NCI-H187 treated with DMSO at 0.1 percent for 48 hours (cell line): ENCODE measurements around the gene CBLC.

Source experiments
- DNase-seq: peaks from one replicate; lab custom pipeline; 2025; lab: John Stamatoyannopoulos, UW

The CBLC gene

DNA sequence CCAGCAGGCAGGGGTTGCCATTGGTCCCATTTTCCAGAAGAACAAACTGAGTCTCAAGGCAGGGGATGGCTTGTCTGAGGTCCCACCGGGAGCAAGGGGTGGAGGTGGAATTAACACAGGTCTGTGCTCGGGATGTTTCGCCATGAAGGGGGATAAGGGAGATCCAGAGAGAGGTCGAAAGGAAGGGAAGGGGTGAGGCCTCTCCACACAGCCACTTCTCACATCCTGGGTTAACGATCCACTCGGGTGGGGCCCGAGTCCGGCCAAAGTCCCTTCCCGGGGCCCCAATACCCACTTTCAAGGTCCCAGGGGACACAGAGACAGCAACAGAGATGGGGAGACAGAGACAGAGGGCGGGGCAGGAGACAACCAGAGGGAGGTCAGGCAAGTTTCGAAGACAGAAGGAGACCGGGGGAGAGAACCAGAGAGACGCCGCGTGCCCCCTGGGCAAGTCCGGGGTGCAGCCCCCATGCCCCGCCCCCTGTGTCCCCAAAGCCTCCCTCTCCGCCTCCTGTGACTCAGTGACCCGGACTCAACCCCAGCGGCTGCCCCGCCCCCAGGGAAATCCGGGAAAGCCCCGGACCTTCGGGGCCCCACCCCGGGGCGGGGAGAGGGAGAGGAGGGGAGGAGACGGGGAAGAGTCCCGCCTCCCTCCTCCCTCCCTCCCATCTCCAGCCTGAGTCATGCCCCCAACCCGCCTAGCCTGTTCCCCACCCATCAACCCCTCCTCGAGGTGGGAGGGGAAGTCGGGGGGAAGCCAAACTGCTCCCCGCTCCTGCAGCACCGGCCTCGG is 30.5 kb upstream of the CBLC start:
- DNase-seq = no peak

DNA sequence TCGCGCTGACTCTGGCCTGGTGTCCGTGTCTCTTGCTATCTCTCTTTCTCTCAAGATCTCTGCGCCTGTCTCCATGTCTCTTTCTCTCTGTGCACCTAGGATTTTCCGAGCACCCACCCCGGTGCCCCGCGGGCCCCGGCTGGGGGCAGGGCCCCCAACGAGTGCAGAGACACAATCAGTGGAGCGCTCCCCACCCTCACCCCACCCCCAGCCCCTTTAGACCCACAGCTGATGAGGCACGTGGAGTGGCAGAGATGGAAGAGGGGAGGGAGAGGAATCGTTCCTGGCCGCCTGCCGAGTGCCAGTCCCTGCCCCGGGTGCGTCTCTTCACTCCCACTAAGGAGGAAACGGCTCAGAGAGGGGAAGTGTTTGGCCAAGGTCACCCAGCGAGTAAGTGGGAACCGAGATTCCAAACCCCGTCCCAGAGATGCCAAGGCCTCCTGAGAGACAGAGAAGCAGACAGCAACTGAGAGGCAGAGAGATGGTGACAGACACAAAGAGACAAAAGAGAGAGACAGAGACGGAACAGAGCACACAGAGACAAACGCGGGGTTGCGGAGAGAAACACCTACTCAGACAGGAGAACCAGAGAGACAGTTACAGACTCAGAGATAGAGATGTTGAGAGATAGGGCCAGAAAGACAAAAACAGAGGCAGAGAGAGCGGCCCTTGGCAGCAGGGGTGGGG is 29.8 kb upstream of the CBLC start:
- no peak for DNase-seq

DNA sequence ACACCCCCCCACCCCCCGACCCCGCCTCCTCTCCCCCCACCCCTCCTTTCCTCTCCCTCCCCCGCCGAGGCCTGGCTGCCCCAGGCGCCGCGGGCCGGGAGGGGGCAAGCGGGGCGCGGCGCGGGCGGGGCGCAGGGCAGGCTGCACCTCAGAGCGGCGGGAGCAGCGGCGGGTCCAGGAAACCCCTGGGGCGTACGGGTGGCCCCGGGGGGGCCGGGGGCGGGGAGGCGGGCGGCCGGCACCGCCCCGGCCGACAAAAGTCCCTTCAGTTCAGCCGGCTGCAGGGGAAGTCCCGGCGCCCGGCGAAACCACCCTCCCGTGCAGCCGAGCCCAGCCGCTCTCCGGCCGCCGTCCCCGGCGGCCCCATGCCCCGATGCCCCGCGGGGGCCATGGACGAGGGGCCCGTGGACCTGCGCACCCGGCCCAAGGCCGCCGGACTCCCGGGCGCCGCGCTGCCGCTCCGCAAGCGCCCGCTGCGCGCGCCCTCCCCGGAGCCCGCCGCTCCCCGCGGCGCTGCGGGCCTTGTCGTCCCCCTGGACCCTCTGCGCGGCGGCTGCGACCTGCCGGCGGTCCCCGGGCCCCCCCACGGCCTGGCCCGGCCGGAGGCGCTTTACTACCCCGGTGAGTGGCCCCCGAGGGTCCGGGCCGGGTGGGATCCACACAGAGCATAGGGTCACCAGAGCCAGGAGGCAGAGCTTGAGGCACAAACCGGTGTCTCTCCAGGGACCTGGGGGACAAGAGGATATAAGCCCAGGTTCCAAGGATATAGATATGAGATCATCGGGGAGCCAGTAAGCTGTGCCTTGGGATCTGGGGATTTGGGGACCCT is 29.1 kb upstream of the CBLC start, which contains the start of gene BCL3:
TSS of gene BCL3 (plus strand) at position 283 of the 829 bp plus-strand sequence. CDS start at position 366, 83 bp downstream.
- DNase-seq = no peak

DNA sequence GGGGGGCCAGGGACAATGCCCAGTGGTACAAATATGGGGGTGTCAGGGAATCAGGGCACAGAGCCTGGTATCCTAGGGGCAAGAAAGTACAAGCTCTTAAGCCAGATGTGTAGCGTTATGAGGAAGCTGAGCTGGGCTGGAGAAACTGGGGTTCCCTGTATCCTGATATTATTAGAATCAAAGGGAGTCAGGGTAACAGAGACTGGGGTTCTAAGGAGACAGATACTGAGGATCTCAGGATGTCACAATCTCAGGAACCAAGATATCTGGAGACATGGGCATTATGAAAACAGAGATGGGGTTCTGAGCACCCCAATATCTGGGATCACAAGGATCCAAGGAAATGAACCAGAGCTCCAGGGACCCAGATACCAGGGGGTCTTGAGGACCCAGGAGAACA is 28.4 kb upstream of the CBLC start:
- no peak for DNase-seq

DNA sequence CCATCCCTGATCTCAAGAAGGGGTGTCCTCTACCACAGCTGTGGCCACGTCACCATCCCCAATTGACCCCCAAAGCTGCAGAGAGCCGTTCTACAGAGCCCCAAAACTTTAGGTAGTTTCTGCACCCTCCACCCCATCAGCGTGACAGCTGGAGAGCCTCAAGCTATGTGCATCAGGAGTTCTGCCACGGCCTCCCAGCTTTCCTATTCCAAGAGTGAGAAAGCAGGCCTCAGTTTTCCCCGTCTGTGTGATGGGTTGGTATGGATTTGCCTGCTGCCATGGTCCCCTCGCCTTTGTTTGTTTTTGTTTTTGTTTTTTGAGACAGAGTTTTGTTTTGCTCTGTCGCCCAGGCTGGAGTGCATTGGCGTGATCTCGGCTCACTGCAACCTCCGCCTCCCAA is 27.7 kb upstream of the CBLC start:
- no peak for DNase-seq

DNA sequence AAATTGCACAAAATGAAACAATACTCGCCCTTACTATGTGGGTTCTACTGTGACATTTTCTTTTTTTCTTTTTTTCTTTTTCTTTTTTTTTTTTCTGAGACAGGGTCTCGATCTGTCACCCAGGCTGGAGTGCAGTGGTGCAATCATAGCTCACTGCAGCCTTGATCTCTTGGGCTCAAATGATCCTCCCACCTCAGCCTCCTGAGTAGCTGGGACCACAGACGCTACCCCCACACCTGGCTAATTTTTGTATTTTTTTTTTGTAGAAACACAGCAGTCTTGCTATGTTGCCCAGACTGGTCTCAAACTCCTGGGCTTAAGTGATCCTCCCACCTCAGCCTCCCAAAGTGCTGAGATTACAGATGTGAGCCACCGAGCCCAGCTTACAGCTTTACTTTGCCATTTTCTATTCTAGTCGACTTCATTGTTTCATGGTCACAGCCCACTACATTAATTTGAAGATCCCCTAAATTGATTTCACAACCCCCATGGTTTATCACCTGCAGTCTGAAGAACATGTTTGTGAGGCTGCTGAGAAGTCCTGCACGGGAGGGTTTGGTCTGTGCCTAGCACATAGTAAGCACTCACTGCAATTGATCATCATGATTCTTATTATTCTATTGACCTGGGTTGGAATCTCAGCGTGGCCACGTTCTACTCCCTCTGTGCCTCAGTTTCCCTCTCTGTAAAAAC is 25.4 kb upstream of the CBLC start:
- DNase-seq = no peak

DNA sequence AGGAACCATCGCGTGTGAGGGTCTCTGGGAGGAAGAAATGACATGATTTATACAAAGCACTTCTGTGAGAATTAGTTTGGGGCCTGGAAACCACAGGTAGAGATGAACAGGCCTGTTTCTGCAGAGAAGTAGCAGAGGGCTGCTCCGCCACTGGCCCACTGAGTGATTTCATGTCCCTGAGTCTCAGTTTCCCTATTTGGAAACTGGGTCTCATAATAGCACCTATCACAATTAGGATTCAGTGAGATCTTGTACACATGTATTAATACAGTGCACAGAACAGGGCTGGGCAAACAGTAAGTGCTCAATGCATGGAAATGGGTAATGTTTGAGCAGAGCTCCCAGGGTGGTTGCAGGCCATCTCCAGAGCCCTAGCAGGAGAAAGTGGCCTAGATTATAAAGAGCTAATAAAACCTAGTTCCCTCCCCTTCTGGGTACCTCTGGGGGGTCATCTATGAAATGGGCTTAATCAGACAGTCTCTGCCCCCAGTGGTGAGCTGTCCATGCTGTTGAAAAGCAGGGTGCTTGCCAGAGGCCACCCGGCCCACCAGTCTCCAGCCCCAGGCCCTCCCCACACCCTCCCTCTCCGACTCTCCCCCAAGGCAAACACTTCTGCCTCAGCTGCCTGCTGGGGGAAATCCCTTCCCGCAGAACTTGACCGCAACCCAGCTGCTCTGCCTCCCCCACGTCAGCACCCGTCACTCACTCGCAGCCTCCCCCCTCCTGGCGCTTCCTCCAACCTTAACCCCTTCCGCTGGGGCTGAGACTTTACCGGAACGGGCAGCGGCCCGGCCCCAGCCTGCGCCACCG is 24.7 kb upstream of the CBLC start:
- no peak for DNase-seq

DNA sequence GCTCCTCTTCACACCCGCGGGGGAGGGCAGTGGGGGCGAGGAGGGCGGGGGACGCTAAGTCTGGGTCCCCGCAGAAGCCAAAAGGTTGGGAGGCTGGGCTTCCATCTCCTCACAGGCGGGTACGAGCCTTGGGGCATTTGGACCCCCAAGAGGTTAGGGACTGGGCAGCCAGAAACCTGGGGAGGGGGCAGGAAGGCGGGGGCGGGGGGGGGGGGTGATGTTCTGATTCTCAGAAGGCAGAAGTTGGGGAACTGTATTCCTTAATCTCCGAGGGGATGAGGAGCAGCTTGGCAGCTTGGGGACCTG is 24.1 kb upstream of the CBLC start:
- DNase-seq = no peak

DNA sequence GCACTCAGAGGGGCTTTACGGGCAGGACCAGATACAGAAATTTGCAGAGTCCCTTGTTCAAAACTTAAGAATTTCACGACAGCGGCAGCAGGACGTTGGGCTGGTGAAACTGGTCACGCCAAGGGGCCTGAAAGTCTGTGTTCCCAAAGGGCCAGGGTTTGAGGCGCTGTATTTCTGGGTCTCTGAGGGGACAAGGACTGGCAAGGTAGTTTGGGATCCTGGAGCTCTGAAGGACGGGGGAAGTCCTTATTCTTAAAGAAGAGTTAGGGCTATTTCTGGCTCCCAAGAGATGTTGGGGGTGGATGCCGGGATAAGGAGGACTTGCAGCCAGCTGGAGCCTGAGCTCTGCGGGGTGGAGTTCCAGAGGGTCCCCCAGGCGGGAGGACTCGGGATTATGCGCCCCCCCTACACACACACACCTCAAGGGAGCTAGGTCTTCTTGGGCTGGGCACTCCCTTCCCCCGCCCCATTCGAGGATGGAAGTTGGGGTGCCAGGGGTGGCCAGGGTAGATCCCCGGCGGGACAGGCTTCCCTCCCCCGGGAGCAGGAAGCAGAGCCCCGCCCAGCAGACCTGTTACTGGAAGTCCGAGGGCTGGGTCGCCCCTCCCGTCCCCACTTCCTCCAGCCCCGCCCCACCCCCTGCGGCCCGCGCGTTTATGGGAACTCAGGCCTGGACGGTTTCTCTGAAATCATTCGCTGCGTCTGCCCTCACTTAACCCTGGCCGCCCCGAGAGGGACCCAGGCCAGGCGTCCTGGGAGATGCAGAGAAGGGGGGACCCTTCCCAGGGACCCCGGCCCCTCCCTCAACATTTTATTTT is 23.5 kb upstream of the CBLC start:
- no peak for DNase-seq

DNA sequence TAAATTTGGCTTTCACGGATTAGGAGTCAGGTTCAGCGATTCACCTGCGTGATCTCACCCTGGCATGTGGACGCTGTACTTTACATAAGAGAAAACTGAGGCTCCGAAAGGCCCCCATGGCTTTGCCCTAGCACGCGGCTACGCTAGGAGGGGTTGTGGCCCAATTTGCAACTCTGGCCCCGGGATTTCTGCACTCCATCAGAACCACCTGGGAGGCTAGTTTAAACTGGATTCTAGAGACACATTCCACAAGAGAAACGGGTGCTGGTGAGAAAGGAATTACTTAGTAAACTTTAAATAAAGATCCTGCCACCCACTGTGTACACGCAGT is 23.0 kb upstream of the CBLC start:
- no peak for DNase-seq

DNA sequence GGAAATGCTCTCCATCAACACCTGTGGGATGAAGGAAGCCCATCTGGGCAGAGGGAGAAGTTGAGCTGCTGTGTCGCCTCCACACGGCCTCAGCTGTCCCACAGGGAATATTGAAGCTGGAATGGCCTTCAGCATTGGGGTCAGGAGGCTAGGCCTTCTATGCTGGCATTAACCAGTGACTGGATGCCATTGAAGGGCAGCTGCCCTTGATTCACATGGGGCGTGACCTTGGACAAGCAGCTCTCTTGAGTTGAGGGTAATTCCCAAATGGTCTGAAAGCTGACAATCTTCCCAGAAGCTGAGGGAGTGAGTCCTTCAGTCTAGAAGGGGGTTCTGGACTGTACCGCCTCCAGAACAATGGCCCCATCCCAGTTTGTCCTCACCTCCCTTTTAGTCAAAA is 22.5 kb upstream of the CBLC start:
- no peak for DNase-seq

DNA sequence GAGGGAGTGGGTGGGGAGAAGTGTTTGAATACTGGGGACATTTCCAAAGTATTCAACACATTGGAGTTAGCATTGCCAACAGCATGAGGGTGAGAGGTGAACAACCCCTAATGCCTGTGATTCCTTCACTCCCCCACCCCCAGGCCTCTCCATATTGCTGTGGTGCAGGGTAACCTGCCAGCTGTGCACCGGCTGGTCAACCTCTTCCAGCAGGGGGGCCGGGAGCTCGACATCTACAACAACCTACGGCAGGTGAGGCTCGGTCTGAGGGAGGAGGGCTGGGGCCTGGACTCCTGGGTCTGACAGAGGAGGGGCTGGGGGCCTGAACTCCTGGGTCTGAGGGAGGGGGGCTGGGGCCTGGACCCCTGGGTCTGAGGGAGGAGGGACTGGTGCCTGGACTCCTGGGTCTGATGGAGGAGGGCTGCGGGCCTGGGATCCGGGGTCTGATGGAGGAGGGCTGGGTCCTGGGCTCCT is 21.6 kb upstream of the CBLC start:
- DNase-seq = no peak

DNA sequence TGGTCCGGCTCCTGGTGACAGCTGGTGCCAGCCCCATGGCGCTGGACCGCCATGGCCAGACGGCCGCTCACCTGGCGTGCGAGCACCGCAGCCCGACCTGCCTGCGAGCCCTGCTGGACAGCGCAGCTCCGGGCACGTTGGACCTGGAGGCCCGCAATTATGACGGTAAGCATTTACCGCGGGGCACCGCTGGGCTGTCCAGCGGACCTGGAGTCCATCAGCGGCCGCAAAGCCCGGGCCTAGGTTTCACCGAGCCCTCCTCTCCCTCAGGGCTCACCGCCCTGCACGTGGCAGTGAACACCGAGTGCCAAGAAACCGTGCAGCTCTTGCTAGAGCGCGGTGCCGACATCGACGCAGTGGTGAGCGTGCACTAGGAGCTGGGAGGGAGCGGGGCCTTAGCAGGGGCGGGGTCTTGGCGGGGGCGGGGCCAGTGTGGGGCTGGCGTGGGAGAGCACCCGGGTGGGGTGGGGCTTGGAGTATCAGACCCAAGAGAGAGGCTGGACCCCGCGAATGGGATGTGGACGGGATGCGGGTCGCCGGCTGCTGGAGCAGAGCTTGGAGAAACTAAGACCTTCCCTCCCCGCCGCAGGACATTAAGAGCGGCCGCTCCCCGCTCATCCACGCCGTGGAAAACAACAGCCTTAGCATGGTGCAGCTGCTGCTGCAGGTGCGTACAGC is 20.5 kb upstream of the CBLC start:
- DNase-seq = no peak

DNA sequence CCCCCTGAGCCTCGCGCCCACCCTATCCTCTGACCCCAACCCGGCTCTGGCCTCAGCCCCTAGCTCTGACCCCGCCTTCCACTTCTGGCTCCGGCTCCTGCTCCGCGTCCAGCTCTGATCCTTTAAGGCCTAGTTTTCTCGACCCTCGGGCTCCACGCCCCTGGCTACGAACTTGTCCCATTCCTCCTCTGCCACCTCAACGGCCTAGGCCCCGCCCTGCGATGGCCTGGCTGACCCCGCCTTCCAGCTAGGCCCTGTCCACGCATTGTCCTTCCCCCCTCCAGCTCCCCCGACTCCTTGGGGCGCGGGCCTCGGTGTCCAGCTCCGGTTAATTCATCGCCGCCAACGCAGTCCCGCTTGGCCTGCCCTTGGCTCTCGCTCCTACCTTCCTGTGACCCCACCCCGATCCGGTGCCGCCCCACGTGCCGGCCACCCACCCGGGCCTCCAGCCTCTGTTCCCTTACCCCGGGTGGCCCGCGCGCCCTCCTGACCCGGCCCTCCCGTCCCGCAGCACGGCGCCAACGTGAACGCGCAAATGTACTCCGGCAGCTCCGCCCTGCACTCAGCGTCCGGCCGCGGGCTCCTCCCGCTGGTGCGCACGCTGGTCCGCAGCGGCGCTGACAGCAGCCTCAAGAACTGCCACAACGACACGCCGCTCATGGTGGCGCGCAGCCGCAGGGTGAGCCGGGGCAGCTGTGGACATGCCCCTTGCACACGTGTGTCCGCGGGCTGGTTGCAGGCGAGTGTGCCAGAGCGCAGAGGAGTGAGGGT is 19.8 kb upstream of the CBLC start:
- DNase-seq = no peak

DNA sequence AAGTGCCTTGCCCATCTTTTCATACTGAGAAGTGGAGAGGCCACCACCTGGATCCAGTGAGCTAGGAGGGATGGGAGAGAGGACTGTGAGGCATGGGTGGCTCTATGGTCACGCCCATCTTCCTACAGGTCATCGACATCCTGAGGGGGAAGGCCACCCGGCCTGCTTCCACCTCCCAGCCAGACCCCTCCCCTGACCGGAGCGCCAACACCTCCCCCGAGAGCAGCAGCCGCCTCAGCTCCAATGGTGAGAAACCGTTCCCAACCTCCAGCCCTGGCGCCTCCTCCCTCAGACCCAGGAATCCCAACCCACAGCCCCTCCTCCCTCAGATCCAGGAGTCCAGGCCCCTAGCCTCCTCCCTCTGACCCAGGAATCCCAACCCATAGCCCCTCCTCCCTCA is 19.1 kb upstream of the CBLC start:
- no peak for DNase-seq

DNA sequence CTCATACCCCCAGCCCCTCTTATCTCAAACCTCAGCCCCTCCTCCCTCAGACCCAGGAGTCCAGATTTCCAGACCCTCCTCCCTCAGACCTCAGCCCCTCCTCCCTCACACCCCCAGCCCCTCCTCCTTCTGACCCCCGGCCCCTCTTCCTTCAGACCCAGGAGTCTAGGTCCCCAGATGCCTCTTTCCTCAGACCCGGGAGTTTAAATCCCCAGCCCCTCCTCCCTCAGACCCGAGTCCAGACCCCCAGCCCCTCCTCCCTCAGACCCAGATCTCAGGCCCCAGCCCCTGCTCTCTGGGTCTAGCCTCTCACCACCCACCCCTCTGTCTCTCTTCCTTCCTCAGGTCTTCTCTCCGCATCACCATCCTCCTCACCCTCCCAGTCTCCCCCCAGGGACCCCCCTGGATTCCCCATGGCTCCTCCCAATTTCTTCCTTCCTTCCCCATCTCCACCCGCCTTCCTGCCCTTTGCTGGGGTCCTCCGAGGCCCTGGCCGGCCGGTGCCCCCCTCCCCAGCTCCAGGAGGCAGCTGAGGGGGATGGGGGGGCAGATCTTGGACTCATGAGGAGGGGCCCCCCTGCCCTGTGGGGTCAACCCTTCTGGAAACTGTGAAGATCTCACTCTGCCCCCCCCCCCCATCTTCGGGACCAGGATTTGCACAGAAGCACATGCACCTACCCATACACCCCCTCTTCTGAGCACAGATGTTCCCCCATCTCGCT is 18.4 kb upstream of the CBLC start:
- DNase-seq = no peak

DNA sequence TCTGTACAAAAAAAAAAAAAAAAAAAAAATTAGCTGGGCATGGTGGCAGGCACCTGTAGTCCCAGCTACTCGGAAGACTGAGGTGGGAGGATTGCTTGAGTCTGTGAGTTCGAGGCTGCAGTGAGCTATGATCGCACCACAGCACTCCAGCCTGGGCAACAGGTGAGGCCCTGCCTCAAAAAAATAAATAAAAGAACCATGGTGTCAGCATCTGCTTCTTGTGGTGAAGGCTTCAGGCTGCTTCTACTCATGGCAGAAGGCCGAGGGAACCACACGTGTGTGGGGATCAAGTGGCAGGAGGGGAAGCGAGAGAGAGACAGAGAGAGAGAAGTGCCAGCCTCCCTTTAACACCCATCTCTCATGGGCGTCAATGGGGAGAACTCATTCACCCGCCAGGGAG is 15.7 kb upstream of the CBLC start:
- DNase-seq = no peak
